LHCN-M2 (cell line): ENCODE results near the gene GLIS1. TPM values are rescaled to one million over a fixed set of nuclear protein-coding genes. Genes with fewer than 3 reads are reported as not detected.

Experiments
- DNase-seq: peaks from one replicate; pipeline ENCODE4 v3.0.0-alpha.2; 2012; ENCODE audit warnings: low read depth
- total RNA-seq: library from RNA; depleted of rRNA; stranded (reverse); fragments of >200 nt; gene quantifications from 2 replicates; pipeline ENCODE4 v1.2.3, GENCODE V29; 2014

Gene GLIS1
- total RNA-seq, 1 experiment from 2014 or later = 3.7 TPM

GRCh38 chr1:53594391-53595180 lies 144.4 kb downstream of the GLIS1 start:
- DNase-seq = no peak

GRCh38 chr1:53593758-53594380 lies 145.1 kb downstream of the GLIS1 start:
- DNase-seq = no peak

- no peak for DNase-seq
Observed at GRCh38 chr1:53592985-53593757, 145.8 kb downstream of the GLIS1 start.

GRCh38 chr1:53592521-53592982 lies 146.4 kb downstream of the GLIS1 start:
- no peak for DNase-seq

- DNase-seq = no peak
Observed at GRCh38 chr1:53591924-53592323, 147.0 kb downstream of the GLIS1 start.

GRCh38 chr1:53590531-53591515 lies 148.1 kb downstream of the GLIS1 start:
- DNase-seq = no peak

- DNase-seq = no peak
Observed at GRCh38 chr1:53590104-53590503, 148.9 kb downstream of the GLIS1 start.

- no peak for DNase-seq
Observed at GRCh38 chr1:53589043-53589887, 149.7 kb downstream of the GLIS1 start.

GRCh38 chr1:53588053-53588779 lies 150.7 kb downstream of the GLIS1 start:
- no peak for DNase-seq

- no peak for DNase-seq
Observed at GRCh38 chr1:53587252-53587988, 151.5 kb downstream of the GLIS1 start.

GRCh38 chr1:53586765-53587164 lies 152.2 kb downstream of the GLIS1 start:
- no peak for DNase-seq

GRCh38 chr1:53585565-53585964 lies 153.4 kb downstream of the GLIS1 start:
- no peak for DNase-seq

GRCh38 chr1:53585129-53585528 lies 153.8 kb downstream of the GLIS1 start:
- no peak for DNase-seq

- DNase-seq = no peak
Observed at GRCh38 chr1:53584777-53585107, 154.2 kb downstream of the GLIS1 start.

GRCh38 chr1:53583868-53584776 lies 154.8 kb downstream of the GLIS1 start:
- DNase-seq = no peak

- no peak for DNase-seq
Observed at GRCh38 chr1:53583021-53583867, 155.7 kb downstream of the GLIS1 start.
